Fibroblast of lung (primary cell): Measurements from ENCODE around the gene TMEM163. TPM values are rescaled to one million over a fixed set of nuclear protein-coding genes. Genes with fewer than 3 reads are reported as not detected.

ENCODE experiments used
- DNase-seq, 2 donors: peaks; one replicate each; pipeline versions ENCODE4 v3.0.0 to v3.0.0-alpha.2; 2010; ENCODE audit warnings: low read depth in 2 of 2
- H2AFZ ChIP-seq: 2 replicates; pipeline ENCODE4 v1.5.1; 2012; ENCODE audit warnings: low read length, control low read depth, inconsistent platforms
- H3K27ac ChIP-seq: 2 replicates; pipeline ENCODE4 v1.5.1; 2011; ENCODE audit warnings: low read length, control low read depth; ENCODE audit not compliant: insufficient read depth
- H3K27me3 ChIP-seq: 2 replicates; pipeline ENCODE4 v1.5.1; 2011; ENCODE audit warnings: mild to moderate bottlenecking, low read length; ENCODE audit not compliant: control insufficient read depth, insufficient read depth
- H3K36me3 ChIP-seq: 2 replicates; pipeline ENCODE4 v1.5.1; 2011; ENCODE audit warnings: low read length; ENCODE audit not compliant: control insufficient read depth, insufficient read depth
- H3K4me1 ChIP-seq: 2 replicates; pipeline ENCODE4 v1.5.1; 2011; ENCODE audit warnings: low read length; ENCODE audit not compliant: control insufficient read depth, insufficient read depth; ENCODE audit errors: extremely low read depth
- H3K4me2 ChIP-seq: 2 replicates; pipeline ENCODE4 v1.5.1; 2011; ENCODE audit warnings: low read length, control low read depth; ENCODE audit not compliant: insufficient read depth; ENCODE audit errors: extremely low read depth
- H3K4me3 ChIP-seq, 4 experiments: fragments of 200-600 bp in 1 of 4; sonication (generic) in 1 of 4; replicated peaks in 1 of 4; 2 replicates each; pipeline ENCODE4 v1.5.1; 2011 to 2016; ENCODE audit warnings: low read length in 4 of 4, low read depth in 3 of 4, mild to moderate bottlenecking in 3 of 4, control low read depth in 2 of 4, inconsistent platforms in 1 of 4, mixed read lengths in 1 of 4; ENCODE audit not compliant: insufficient read depth in 1 of 4; ENCODE audit errors: control extremely low read depth in 1 of 4
- H3K79me2 ChIP-seq: 2 replicates; pipeline ENCODE4 v1.5.1; 2012; ENCODE audit warnings: mild to moderate bottlenecking, low read length, inconsistent platforms; ENCODE audit not compliant: control insufficient read depth, insufficient read depth
- H3K9ac ChIP-seq: 2 replicates; pipeline ENCODE4 v1.5.1; 2011; ENCODE audit warnings: mild to moderate bottlenecking, low read length, control low read depth; ENCODE audit not compliant: insufficient read depth
- H3K9me3 ChIP-seq: 2 replicates; pipeline ENCODE4 v1.5.1; 2012; ENCODE audit warnings: low read depth, low read length; ENCODE audit not compliant: control insufficient read depth, insufficient read depth
- H4K20me1 ChIP-seq: 2 replicates; pipeline ENCODE4 v1.5.1; 2011; ENCODE audit warnings: low read length; ENCODE audit not compliant: control insufficient read depth, insufficient read depth; ENCODE audit errors: extremely low read depth
- CTCF ChIP-seq, 2 donors: IDR thresholded peaks in 1 of 2; conservative IDR thresholded peaks in 1 of 2; 1 replicate in 1 of 2; 2 replicates in 1 of 2; pipeline ENCODE4 v1.5.1; 2011 to 2012; ENCODE audit warnings: low read length in 2 of 2, control low read depth in 1 of 2, inconsistent platforms in 1 of 2, low read depth in 1 of 2, mild to moderate bottlenecking in 1 of 2
- EZH2 ChIP-seq: IDR thresholded peaks from 2 replicates; pipeline ENCODE4 v1.5.1; 2012; ENCODE audit warnings: low read length, control low read depth, mild to moderate bottlenecking; ENCODE audit errors: missing control alignments
- polyA plus RNA-seq, 2 donors: library from polyadenylated mRNA; depleted of rRNA in 1 of 2; stranded (reverse) in 1 of 2; unstranded in 1 of 2; fragments of >200 nt; gene quantifications; 2 replicates each; pipeline ENCODE4 v1.2.1, GENCODE V29; 2011 to 2012; ENCODE audit warnings: missing spikeins in 1 of 2
- total RNA-seq: library from RNA; depleted of rRNA; stranded (reverse); fragments of >200 nt; gene quantifications from 2 replicates; pipeline ENCODE4 v1.2.1, GENCODE V29; 2014

TMEM163 gene
- total and polyA plus RNA-seq, 2 donors (not counting 1 experiment from before 2014, with no cell fraction given): under 0.01 to 0.03 TPM

GRCh38 chr2:134411279-134411827 lies 307.4 kb downstream of the TMEM163 start:
- Histone ChIP-seq H3K9ac (no peak overlapping the region), H3K27me3 (no peaks in the 10 kb centered on the region), H3K4me2 (peak overlapping the region; percentile 16), H3K79me2 (no peaks in the 10 kb centered on the region), H3K4me1 (peaks cover 52% of the 10 kb centered on the region), H3K9me3 (no peaks in the 10 kb centered on the region), H2AFZ (no peak overlapping the region), H3K4me3 (no peak overlapping the region), H3K27ac (peak overlapping the region; percentile 43), H3K36me3 (no peaks in the 10 kb centered on the region), H4K20me1 (no peaks in the 10 kb centered on the region)
- no peak for DNase-seq
- TF ChIP-seq EZH2: no peak
- no peak for TF ChIP-seq CTCF (conservative IDR thresholded peaks at IDR 0.05 in 1 of 2, IDR thresholded peaks at IDR 0.05 in 1 of 2; ENCODE audit: low read depth in 1 of 2, low read length in 2 of 2)

- Histone ChIP-seq H3K27ac (peak overlapping the region; percentile 43), H4K20me1 (no peaks in the 10 kb centered on the region), H3K27me3 (no peaks in the 10 kb centered on the region), H3K36me3 (peaks cover 2% of the 10 kb centered on the region), H3K9me3 (no peaks in the 10 kb centered on the region), H3K9ac (no peak overlapping the region), H2AFZ (no peak overlapping the region), H3K4me2 (no peak overlapping the region), H3K4me1 (peaks cover 57% of the 10 kb centered on the region), H3K79me2 (no peaks in the 10 kb centered on the region), H3K4me3 (no peak overlapping the region)
- TF ChIP-seq EZH2: no peak
- TF ChIP-seq CTCF (conservative IDR thresholded peaks at IDR 0.05 in 1 of 2, IDR thresholded peaks at IDR 0.05 in 1 of 2; ENCODE audit: low read depth in 1 of 2, low read length in 2 of 2): no peak
- DNase-seq: peak; percentile 45 to 81
Measured at GRCh38 chr2:134410831-134411231, 308.0 kb downstream of the TMEM163 start.

GRCh38 chr2:134410006-134410405 lies 308.8 kb downstream of the TMEM163 start:
- H3K4me3 ChIP-seq: no peak overlapping the region
- H3K79me2 ChIP-seq: no peaks in the 10 kb centered on the region
- TF ChIP-seq CTCF (conservative IDR thresholded peaks at IDR 0.05 in 1 of 2, IDR thresholded peaks at IDR 0.05 in 1 of 2; ENCODE audit: low read depth in 1 of 2, low read length in 2 of 2) (no peak), EZH2 (no peak)
- H3K9ac ChIP-seq: no peak overlapping the region
- H4K20me1 ChIP-seq: no peaks in the 10 kb centered on the region
- peaks cover 2% of the 10 kb centered on the region for H3K36me3 ChIP-seq
- DNase-seq: no peak
- no peaks in the 10 kb centered on the region for H3K9me3 ChIP-seq
- H3K27me3 ChIP-seq: no peaks in the 10 kb centered on the region
- peaks cover 63% of the 10 kb centered on the region for H3K4me1 ChIP-seq
- H2AFZ ChIP-seq: no peak overlapping the region
- H3K27ac ChIP-seq: no peak overlapping the region
- H3K4me2 ChIP-seq: no peak overlapping the region
